ENCODE data around the gene GPBP1L1. TPM values are rescaled to one million over a fixed set of nuclear protein-coding genes. Genes with fewer than 3 reads are reported as not detected.

Gene GPBP1L1
- polyA plus RNA-seq, 1 of the 3 experiments (the other 2 are of a cell fraction) = 28.5 TPM

DNA sequence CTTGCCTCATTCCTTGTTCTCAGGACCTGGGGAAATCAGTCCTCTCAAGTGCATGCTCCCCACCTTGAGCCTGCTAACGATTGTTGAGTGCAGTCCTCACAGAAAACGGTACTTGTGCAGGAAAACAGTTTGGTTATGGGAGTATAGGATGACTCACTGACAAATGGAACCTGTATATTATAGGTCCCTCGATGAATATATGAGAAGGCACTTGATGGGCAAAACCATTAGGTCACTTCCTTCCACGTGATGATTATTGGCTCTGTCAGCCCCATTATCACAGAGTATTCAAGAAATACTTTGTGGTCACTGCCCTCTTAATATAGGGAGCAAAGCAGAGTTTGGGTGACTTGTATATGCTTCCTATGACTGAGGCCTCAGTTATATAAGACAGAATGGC lies 68.7 kb downstream of the GPBP1L1 start (continued):
- TF ChIP-seq ZBTB33 (IDR thresholded peaks at IDR 0.05; ENCODE audit: borderline replicate concordance, low read depth) (no peak), RAD21 (IDR thresholded peaks at IDR 0.05; ENCODE audit: low read length) (no peak), JUND (IDR thresholded peaks at IDR 0.05) (peak; percentile 35)

DNA sequence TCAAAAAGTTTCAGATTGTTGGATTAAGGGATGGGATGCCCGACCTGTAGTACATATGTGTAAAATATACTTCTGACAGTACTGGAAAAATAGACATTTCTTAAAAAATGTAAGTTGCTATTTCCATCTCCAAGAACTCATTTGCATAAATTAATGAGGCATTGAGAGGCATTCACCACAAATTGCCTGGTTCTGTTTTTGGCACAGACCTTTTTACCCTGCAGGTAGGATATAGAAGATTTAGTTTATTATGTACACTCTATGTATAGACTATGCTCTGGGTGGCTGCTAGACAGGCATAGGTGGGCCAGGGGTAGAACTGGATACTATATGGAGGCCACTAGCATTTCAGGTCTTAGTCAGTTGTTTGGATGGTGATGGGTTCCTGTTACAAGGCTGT lies 70.4 kb downstream of the GPBP1L1 start:
- Histone ChIP-seq H3K9me3 (no peaks in the 10 kb centered on the region), H3F3A (replicated peaks; ENCODE audit: insufficient read depth) (peaks cover 54% of the 10 kb centered on the region), H3K27ac (ENCODE audit: low read depth in 2 of 2, low read length in 1 of 2) (0 out of 4 replicates have a peak overlapping the region, but pooled peaks of 1 of the 2 experiments have one; percentile 65), H3K9me2 (no peaks in the 10 kb centered on the region), H3K36me3 (replicated peaks in 1 of 2; ENCODE audit: control insufficient read depth in 1 of 2, insufficient read depth in 2 of 2, low read length in 1 of 2) (peaks cover 69 to 74% of the 10 kb centered on the region in 2 experiments), H3K79me2 (ENCODE audit: insufficient read depth) (peaks cover 20% of the 10 kb centered on the region; the same call in 1 of the 2 replicates), H4K20me1 (ENCODE audit: insufficient read depth) (no peaks in the 10 kb centered on the region), H3K4me2 (no peak overlapping the region), H3K27me3 (ENCODE audit: insufficient read depth) (no peaks in the 10 kb centered on the region), H3K4me3 (ENCODE audit: low read depth in 2 of 2, low read length in 1 of 2) (no peak overlapping the region), H2AFZ (ENCODE audit: low read depth) (no peak overlapping the region), H3K9ac (no peak overlapping the region), H3K4me1 (ENCODE audit: control insufficient read depth in 1 of 2, insufficient read depth in 2 of 2, low read depth in 1 of 2, low read length in 1 of 2) (no peaks in the 10 kb centered on the region)
- no peak for DNase-seq
- 94% methylated on average over 1 of the region's 1 CpG for WGBS (ENCODE audit: low lambda C conversion rate)
- ChIA-PET POLR2A (no interaction called here), CTCF (no interaction called here)
- TF ChIP-seq CHD2 (IDR thresholded peaks at IDR 0.05; ENCODE audit: low read length, partially characterized antibody) (no peak), CTCF (IDR thresholded peaks at IDR 0.05) (no peak), POLR2AphosphoS5 (IDR thresholded peaks at IDR 0.05; ENCODE audit: low read depth, low read length) (no peak)

DNA sequence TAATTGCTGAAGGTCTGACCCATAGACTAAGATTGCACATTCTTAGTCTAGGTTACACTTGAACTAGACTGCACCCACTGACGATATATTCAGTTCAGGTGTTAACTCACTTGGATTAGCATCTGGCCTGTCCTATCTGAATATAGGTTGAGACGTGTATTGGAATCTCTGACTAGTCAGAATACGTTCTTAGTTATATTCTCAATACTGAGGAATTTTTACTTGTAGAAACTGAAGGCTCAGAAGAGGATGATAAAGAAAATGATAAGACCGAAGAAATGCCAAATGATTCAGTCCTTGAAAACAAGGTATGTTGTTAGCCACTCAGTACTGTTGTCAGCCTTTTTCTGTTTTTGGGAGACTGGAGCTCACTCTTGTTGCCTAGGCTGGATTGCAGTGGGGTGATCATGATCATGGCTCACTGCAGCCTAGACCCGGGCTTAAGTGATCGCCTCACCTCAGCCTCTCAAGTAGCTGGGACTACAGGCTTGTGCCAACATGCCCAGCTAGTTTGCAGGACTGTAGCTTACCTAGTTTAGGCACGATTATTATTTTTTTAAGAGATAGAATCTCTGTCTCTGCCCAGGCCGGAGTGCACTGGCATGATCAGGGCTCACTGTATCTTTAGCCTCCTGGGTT lies 73.3 kb downstream of the GPBP1L1 start:
- peaks cover 29% of the 10 kb centered on the region; the same call in 1 of the 2 replicates for H3K79me2 ChIP-seq (ENCODE audit: insufficient read depth)
- H3K9me2 ChIP-seq = no peaks in the 10 kb centered on the region
- no peak overlapping the region for H3K27ac ChIP-seq (ENCODE audit: low read depth in 2 of 2, low read length in 1 of 2)
- no peaks in the 10 kb centered on the region for H3K9me3 ChIP-seq
- WGBS (ENCODE audit: low lambda C conversion rate) = 77% methylated on average over 6 of the region's 8 CpGs
- H3F3A ChIP-seq (replicated peaks; ENCODE audit: insufficient read depth) = peaks cover 29% of the 10 kb centered on the region
- H4K20me1 ChIP-seq (ENCODE audit: insufficient read depth) = no peaks in the 10 kb centered on the region
- peaks cover 63 to 68% of the 10 kb centered on the region in 2 experiments for H3K36me3 ChIP-seq (replicated peaks in 1 of 2; ENCODE audit: control insufficient read depth in 1 of 2, insufficient read depth in 2 of 2, low read length in 1 of 2)
- no peaks in the 10 kb centered on the region for H3K27me3 ChIP-seq (ENCODE audit: insufficient read depth)
- ChIA-PET POLR2A (no interaction called here), CTCF (no interaction called here)
- H2AFZ ChIP-seq (ENCODE audit: low read depth) = no peak overlapping the region
- H3K9ac ChIP-seq = no peak overlapping the region
- H3K4me1 ChIP-seq (ENCODE audit: control insufficient read depth in 1 of 2, insufficient read depth in 2 of 2, low read depth in 1 of 2, low read length in 1 of 2) = peaks cover 0 to 2% of the 10 kb centered on the region in 2 experiments; a peak in 1 of 4 replicates
- H3K4me3 ChIP-seq (ENCODE audit: low read depth in 2 of 2, low read length in 1 of 2) = no peak overlapping the region
- no peak overlapping the region for H3K4me2 ChIP-seq
- DNase-seq = no peak
- TF ChIP-seq FOXM1 (IDR thresholded peaks at IDR 0.05; ENCODE audit: low read depth) (no peak), REST (IDR thresholded peaks at IDR 0.05; ENCODE audit: low read depth, low read length) (no peak), TEAD4 (IDR thresholded peaks at IDR 0.05; ENCODE audit: borderline replicate concordance, insufficient read depth) (no peak), TAF1 (IDR thresholded peaks at IDR 0.05; ENCODE audit: borderline replicate concordance, low read depth, low read length) (no peak), MXI1 (IDR thresholded peaks at IDR 0.05; ENCODE audit: low read depth, low read length) (no peak), PBX3 (IDR thresholded peaks at IDR 0.05) (no peak), YY1 (IDR thresholded peaks at IDR 0.05; ENCODE audit: low read depth) (no peak), NFIC (IDR thresholded peaks at IDR 0.05; ENCODE audit: borderline replicate concordance) (no peak), GABPA (IDR thresholded peaks at IDR 0.05; ENCODE audit: low read depth) (no peak)
- TF ChIP-seq, protein P1, sequence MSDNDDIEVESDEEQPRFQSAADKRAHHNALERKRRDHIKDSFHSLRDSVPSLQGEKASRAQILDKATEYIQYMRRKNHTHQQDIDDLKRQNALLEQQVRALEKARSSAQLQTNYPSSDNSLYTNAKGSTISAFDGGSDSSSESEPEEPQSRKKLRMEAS (IDR thresholded peaks at IDR 0.05; ENCODE audit: low read depth) = no peak
